GM19193 (cell line): Measurements from ENCODE around the gene ANKRD11.

Source experiments
- POLR2A ChIP-seq: IDR thresholded peaks from 4 replicates; pipeline ENCODE4 v1.6.1; 2011; ENCODE audit not compliant: insufficient read depth, insufficient read length; ENCODE audit errors: extremely low read depth

The ANKRD11 gene

DNA sequence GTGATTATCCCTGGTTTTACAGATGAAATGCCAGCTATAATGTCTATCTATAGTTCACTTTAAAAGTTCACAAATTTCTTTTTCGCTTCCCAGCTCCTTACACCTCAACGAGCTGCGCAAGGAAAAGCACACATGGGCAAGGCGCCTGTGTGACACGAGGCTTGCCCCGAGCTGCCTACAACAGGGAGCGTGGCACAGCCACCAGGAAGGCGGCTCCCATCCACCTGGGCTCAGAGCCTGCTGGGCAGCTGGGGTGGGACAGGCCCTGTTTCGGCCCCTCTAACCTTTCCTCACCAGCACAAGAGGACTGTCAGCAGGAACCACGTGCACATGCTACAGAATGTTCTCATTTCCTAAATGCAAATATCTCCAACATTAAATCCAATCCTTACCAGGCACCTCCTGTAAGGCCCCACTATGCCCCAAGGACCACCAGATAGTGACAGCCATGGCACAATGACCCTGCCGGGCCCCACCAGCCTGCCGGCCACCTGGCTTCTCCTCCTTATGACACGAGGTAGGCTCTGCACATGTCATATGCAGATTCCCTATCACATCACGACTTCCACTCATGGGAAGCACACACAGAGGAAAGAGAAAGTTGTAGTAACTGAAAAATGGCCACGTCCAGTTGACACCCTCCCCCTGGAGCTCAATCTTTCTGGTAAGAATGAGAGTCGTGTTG is 180.8 kb downstream of the ANKRD11 start:
- no peak for TF ChIP-seq POLR2A

- TF ChIP-seq POLR2A, result no peak
Measured at GRCh38 chr16:89308391-89309333, 181.7 kb downstream of the ANKRD11 start.

GRCh38 chr16:89307421-89307805 is 182.9 kb downstream of the ANKRD11 start:
- TF ChIP-seq POLR2A, result no peak

DNA sequence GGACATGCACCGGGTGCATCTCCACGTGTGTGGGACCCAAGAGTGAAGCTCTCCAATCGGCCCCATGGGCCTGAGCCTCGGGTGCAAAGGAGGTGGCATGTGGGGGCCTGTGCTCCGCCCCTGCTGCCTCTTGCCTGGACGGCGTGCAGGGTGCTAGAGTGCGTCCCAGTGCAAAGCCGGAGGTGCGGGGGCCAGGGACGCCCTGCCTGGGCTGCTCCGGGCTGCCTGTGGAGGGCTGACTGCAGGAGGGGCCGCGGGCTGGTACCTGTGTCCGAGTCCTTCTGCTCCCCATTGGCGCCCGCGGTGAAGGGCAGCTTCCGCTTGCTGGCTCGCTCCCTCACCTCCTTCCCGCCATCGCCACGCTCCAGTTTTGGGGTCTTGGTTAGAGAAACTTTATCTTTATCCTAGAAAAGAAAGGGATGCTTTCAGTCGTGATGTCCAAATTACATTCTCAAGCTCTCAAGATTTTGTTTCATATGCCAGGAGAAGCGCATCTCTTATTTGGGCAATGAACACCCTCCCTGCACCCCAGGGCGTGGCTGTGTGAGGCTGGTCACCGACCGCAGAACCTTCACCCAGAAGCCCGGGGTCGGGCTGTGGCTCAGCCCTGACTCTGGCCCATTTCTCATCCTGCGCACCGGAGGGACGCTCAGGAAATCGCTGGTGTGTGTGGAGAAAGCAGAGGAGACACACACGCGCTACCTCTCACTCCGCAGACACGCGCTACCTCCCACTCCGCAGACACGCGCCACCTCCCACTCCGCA is 185.2 kb downstream of the ANKRD11 start:
- TF ChIP-seq POLR2A, result no peak

GRCh38 chr16:89304181-89304851 is 186.0 kb downstream of the ANKRD11 start:
- TF ChIP-seq POLR2A, result no peak

GRCh38 chr16:89303617-89304016 is 186.7 kb downstream of the ANKRD11 start:
- TF ChIP-seq POLR2A, result no peak

GRCh38 chr16:89300976-89301360 is 189.4 kb downstream of the ANKRD11 start:
- no peak for TF ChIP-seq POLR2A

DNA sequence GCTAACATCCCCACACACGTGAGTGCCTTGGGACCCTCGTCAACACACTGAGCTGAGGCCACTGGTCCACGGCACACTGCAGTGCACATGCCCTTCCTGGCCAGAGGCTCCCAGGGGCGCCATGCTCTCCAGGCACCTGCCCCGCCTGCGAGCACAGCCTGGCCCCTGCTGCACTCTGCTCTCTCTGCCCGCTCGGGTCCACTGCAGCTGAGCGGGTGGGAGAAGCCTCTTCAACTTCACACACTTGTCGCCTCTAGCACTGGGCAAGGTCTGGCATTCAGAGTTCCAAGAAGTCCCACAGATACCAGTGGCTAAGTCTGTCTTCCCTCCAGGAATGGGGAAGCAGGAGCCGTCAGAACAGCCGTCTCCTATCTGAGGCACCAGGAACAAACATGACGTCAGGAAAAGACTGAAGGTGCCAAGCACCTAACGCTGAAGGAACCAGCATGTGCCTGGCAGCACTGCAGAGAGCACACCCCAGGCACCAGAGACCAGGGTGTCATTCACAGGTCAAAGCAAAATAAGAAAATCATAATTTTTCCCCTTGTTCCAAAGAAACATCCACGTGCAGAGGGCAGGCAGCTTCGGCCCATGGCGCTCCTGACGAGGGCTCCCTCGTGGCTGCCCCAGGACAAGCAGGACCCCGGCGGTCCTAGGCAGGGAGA is 189.9 kb downstream of the ANKRD11 start:
- no peak for TF ChIP-seq POLR2A

- no peak for TF ChIP-seq POLR2A
Measured at GRCh38 chr16:89298623-89299225, 191.6 kb downstream of the ANKRD11 start.

DNA sequence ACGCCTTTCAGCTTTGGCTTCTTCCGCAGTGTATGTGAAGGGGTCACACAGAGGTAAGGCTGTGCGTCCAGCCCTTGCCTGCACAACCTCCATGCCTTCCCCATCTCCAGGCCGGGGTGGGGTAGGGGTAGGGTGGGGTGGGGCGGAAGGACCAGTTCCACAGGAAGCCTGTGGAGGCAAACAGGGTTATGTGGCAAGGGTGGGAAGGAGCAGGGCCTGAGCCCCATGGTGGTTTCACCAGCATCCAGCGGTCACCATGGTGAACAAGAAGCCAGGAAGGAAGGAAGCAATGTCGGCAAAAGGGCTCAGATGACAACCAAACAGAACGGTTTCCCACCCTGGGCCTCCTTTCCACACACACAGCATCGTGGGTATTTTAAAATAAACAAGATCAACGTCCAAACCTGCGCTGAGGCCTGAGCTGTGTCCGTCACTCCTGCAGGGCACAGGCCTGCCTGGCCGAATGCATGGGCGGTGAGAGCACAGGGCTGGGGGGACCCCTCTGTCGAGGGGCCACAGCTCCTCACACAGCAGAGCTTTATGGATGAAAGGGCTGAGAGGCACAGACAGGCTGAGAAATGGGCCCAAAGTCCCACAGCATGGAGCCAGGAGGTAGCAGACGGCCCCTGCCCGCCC is 192.3 kb downstream of the ANKRD11 start:
- no peak for TF ChIP-seq POLR2A

- no peak for TF ChIP-seq POLR2A
Measured at GRCh38 chr16:89297156-89297874, 193.0 kb downstream of the ANKRD11 start.

- TF ChIP-seq POLR2A, result no peak
Measured at GRCh38 chr16:89295915-89296314, 194.4 kb downstream of the ANKRD11 start.
